Aorta (tissue), 5 donors: ENCODE results near the gene CDH15. TPM values are rescaled to one million over a fixed set of nuclear protein-coding genes. Genes with fewer than 3 reads are reported as not detected.

Experiments used
- ATAC-seq: fragments of 200-7000 bp; cut with Tn5 transposase; one replicate; pipeline ENCODE4 v1.9.1; 2022; ENCODE audit warnings: moderate library complexity; ENCODE audit not compliant: low FRiP score
- DNase-seq, 2 donors: peaks; one replicate each; pipeline ENCODE4 v3.0.0-alpha.2; 2020
- H3K27ac ChIP-seq, 2 donors: one replicate each; pipeline ENCODE4 v1.5.1; 2013; ENCODE audit warnings: low read length in 2 of 2, mild to moderate bottlenecking in 2 of 2, moderate library complexity in 2 of 2, control low read depth in 1 of 2, inconsistent platforms in 1 of 2, low read depth in 1 of 2
- H3K27me3 ChIP-seq, 2 donors: one replicate each; pipeline ENCODE4 v1.6.1; 2013; ENCODE audit warnings: control low read depth in 1 of 2, low read length in 1 of 2, mild to moderate bottlenecking in 1 of 2, moderate library complexity in 1 of 2; ENCODE audit not compliant: insufficient read depth in 2 of 2, control insufficient read depth in 1 of 2
- H3K36me3 ChIP-seq, 2 donors: one replicate each; pipeline ENCODE4 v1.6.1; 2013; ENCODE audit warnings: control low read depth in 1 of 2, low read length in 1 of 2, mild to moderate bottlenecking in 1 of 2; ENCODE audit not compliant: insufficient read depth in 2 of 2, control insufficient read depth in 1 of 2
- H3K4me1 ChIP-seq, 2 donors: one replicate each; pipeline ENCODE4 v1.6.1; 2013; ENCODE audit warnings: low read length in 2 of 2, control low read depth in 1 of 2, mild to moderate bottlenecking in 1 of 2, moderate library complexity in 1 of 2; ENCODE audit not compliant: insufficient read depth in 2 of 2, control insufficient read depth in 1 of 2
- H3K4me3 ChIP-seq, 2 donors: one replicate each; pipeline ENCODE4 v1.5.1; 2013; ENCODE audit warnings: low read length in 2 of 2, control low read depth in 1 of 2, mild to moderate bottlenecking in 1 of 2
- H3K9me3 ChIP-seq: one replicate; pipeline ENCODE4 v1.6.1; 2013; ENCODE audit warnings: mild to moderate bottlenecking, low read length; ENCODE audit not compliant: control insufficient read depth
- WGBS, 2 donors: extraction: QIAGEN DNeasy Blood & Tissue Kit; methylation state at CpG; one replicate each; pipeline ENCODE4 v1.1.7; 2013; 5-methylcytosine and 5-hydroxymethylcytosine counted together
- intact Hi-C, 2 donors: fragments of 100-400 bp; cut with DNase I; formaldehyde crosslinking; loops; one replicate each; pipeline versions ENCODE4 v1.14.2 to v1.15.0; 2022
- polyA plus RNA-seq, 2 donors: library from polyadenylated mRNA; stranded (reverse); fragments of 200-250 nt; gene quantifications; one replicate each; pipeline ENCODE4 v1.2.3, GENCODE V29; 2013
- total RNA-seq, 2 donors: library from RNA; stranded (reverse); fragmentation: NEBNext Ultra II Directional; extraction: Animal tissue kit (Norgen Biotek cat#: 25700); gene quantifications; one replicate each; pipeline ENCODE4 v1.2.1, GENCODE V29; 2021
- donor health status: healthy with polysubstance abuse.
- donor health status: Bipolar disorder and iron deficiency.
- donor health status: DM: no; HTN: no; CAD: no.
- donor health status: DM: no; HTN: no; CAD: no.
- donor health status: DM: yes; HTN: yes; CAD: no.

CDH15 gene
- total and polyA plus RNA-seq, 4 donors: 0.08 to 0.21 TPM; not detected in 2

- H3K27me3 ChIP-seq: no peaks in the 10 kb centered on the region
- H3K36me3 ChIP-seq: no peaks in the 10 kb centered on the region
- H3K27ac ChIP-seq: no peak overlapping the region
- H3K4me1 ChIP-seq: no peaks in the 10 kb centered on the region
- no peaks in the 10 kb centered on the region for H3K9me3 ChIP-seq
- DNase-seq: no peak
- intact Hi-C loops: loop anchor here (10.0 kb wide), 3 partner anchors 116 to 476 kb away; partner anchors contain the start of gene ACSF3 (in 1 of the 2)
- no peak for ATAC-seq
- no peak overlapping the region for H3K4me3 ChIP-seq
- WGBS, 2 donors: 70 to 71% methylated on average over 11 of the region's 11 CpGs
Observed at GRCh38 chr16:89210165-89210903, 38.8 kb downstream of the CDH15 start.

- Histone ChIP-seq H3K27ac (no peak overlapping the region), H3K27me3 (no peaks in the 10 kb centered on the region), H3K9me3 (no peaks in the 10 kb centered on the region), H3K4me1 (no peaks in the 10 kb centered on the region), H3K4me3 (no peak overlapping the region), H3K36me3 (no peaks in the 10 kb centered on the region)
- 62 to 66% methylated on average over 15 of the region's 15 CpGs for WGBS, 2 donors
- no peak for DNase-seq
- intact Hi-C loops: loop anchor here (10.0 kb wide), 3 partner anchors 116 to 476 kb away; partner anchors contain the start of gene ACSF3 (in 1 of the 2)
- ATAC-seq: no peak
Observed at GRCh38 chr16:89210904-89211515, 39.5 kb downstream of the CDH15 start.

GRCh38 chr16:89216315-89217137 lies 45.0 kb downstream of the CDH15 start:
- ATAC-seq: peak; percentile 87
- no peaks in the 10 kb centered on the region for H3K9me3 ChIP-seq
- H3K4me1 ChIP-seq: no peaks in the 10 kb centered on the region
- peak; percentile 86 to 91 for DNase-seq
- peak overlapping the region; percentile 53 to 87 for H3K4me3 ChIP-seq
- H3K27me3 ChIP-seq: no peaks in the 10 kb centered on the region
- H3K36me3 ChIP-seq: peaks cover 0 to 4% of the 10 kb centered on the region in 2 donors
- intact Hi-C loops: loop anchor here (5.0 to 10.0 kb wide), 5 partner anchors 122 to 482 kb away; partner anchors contain the start of genes ACSF3 (in 1 of the 2) and APRT (in 1 of the 2)
- no peak overlapping the region for H3K27ac ChIP-seq
- WGBS, 2 donors: 3 to 4% methylated on average over 25 of the region's 25 CpGs

GRCh38 chr16:89217138-89217387 lies 45.5 kb downstream of the CDH15 start:
- WGBS, 2 donors: 0% methylated on average over 11 of the region's 11 CpGs
- Histone ChIP-seq H3K9me3 (no peaks in the 10 kb centered on the region), H3K36me3 (peaks cover 0 to 6% of the 10 kb centered on the region in 2 donors), H3K4me3 (peak overlapping the region; percentile 53 to 87), H3K27ac (peak overlapping the region in 1 of 2 donors; percentile 89), H3K4me1 (no peaks in the 10 kb centered on the region), H3K27me3 (no peaks in the 10 kb centered on the region)
- ATAC-seq: no peak
- no peak for DNase-seq
- intact Hi-C loops: loop anchor here (5.0 to 10.0 kb wide), 5 partner anchors 122 to 482 kb away; partner anchors contain the start of genes ACSF3 (in 1 of the 2) and APRT (in 1 of the 2)

GRCh38 chr16:89217388-89218191 lies 46.0 kb downstream of the CDH15 start, which contains the start of gene ZNF778:
Gene ZNF778 (plus strand): TSS chr16:89217703. CDS start chr16:89221128, 3,425 bp downstream.
- intact Hi-C loops: loop anchor here (5.0 to 10.0 kb wide), 5 partner anchors 123 to 483 kb away; partner anchors contain the start of genes ACSF3 (in 1 of the 2) and APRT (in 1 of the 2)
- H3K4me1 ChIP-seq: no peaks in the 10 kb centered on the region
- peak; percentile 89 to 94 for DNase-seq
- H3K27ac ChIP-seq: peak within 1 kb of the TSS in 1 of 2 donors; percentile 89
- peak; percentile 97 for ATAC-seq
- H3K36me3 ChIP-seq: peaks cover 0 to 8% of the 10 kb centered on the region in 2 donors
- no peaks in the 10 kb centered on the region for H3K27me3 ChIP-seq
- peak within 1 kb of the TSS; percentile 62 to 87 for H3K4me3 ChIP-seq
- 0 to 1% methylated on average over 80 to 91 of the region's 91 CpGs for WGBS, 2 donors
- H3K9me3 ChIP-seq: no peaks in the 10 kb centered on the region

- Histone ChIP-seq H3K9me3 (no peaks in the 10 kb centered on the region), H3K27ac (no peak overlapping the region), H3K4me1 (no peaks in the 10 kb centered on the region), H3K4me3 (no peak overlapping the region), H3K36me3 (peaks cover 0 to 12% of the 10 kb centered on the region in 2 donors), H3K27me3 (no peaks in the 10 kb centered on the region)
- peak in 1 of 2 donors; percentile 20 for DNase-seq
- WGBS, 2 donors: 68 to 76% methylated on average over 5 of the region's 5 CpGs
- intact Hi-C loops: loop anchor here (5.0 to 10.0 kb wide), 5 partner anchors 125 to 485 kb away; partner anchors contain the start of genes ACSF3 (in 1 of the 2) and APRT (in 1 of the 2)
- no peak for ATAC-seq
Observed at GRCh38 chr16:89219365-89219764, 47.8 kb downstream of the CDH15 start.

GRCh38 chr16:89221604-89222003 lies 50.1 kb downstream of the CDH15 start:
- no peak for ATAC-seq
- WGBS, 2 donors: 84 to 87% methylated on average over 3 of the region's 3 CpGs
- Histone ChIP-seq H3K36me3 (peaks cover 4 to 14% of the 10 kb centered on the region in 2 donors), H3K27ac (no peak overlapping the region), H3K4me1 (no peaks in the 10 kb centered on the region), H3K4me3 (no peak overlapping the region), H3K9me3 (no peaks in the 10 kb centered on the region), H3K27me3 (no peaks in the 10 kb centered on the region)
- peak in 1 of 2 donors; percentile 2 for DNase-seq
- intact Hi-C loops: no loop called here
